Suprapubic skin (tissue), 4 donors: ENCODE measurements around the gene PTH2R.

Source experiments
- CTCF ChIP-seq, 2 donors: fragments of 200-600 bp in 1 of 2; fragments of 450-650 bp in 1 of 2; sonication (generic) in 1 of 2; IDR thresholded peaks; one replicate each; pipeline ENCODE4 v1.5.1; 2016 to 2019; ENCODE audit warnings: antibody characterized with exemption in 2 of 2, mild to moderate bottlenecking in 1 of 2, moderate library complexity in 1 of 2
- EP300 ChIP-seq: sonication (generic); formaldehyde crosslinking; IDR thresholded peaks from one replicate; pipeline ENCODE4 v1.6.1; 2017; ENCODE audit warnings: antibody characterized with exemption
- POLR2A ChIP-seq, 2 donors: fragments of 450-650 bp; IDR thresholded peaks; one replicate each; pipeline ENCODE4 v1.6.1; 2017; ENCODE audit warnings: antibody characterized with exemption in 2 of 2, mild to moderate bottlenecking in 2 of 2, moderate library complexity in 2 of 2
- POLR2AphosphoS5 ChIP-seq, 3 donors: sonication (generic); formaldehyde crosslinking; IDR thresholded peaks; one replicate each; pipeline ENCODE4 v1.6.1; 2017; ENCODE audit warnings: antibody characterized with exemption in 3 of 3

GRCh38 chr2:208490492-208490891 is 83.9 kb downstream of the PTH2R start:
- TF ChIP-seq POLR2A (IDR thresholded peaks at IDR 0.05): no peak
- TF ChIP-seq CTCF (IDR thresholded peaks at IDR 0.05): no peak
- no peak for TF ChIP-seq POLR2AphosphoS5 (IDR thresholded peaks at IDR 0.05)
- TF ChIP-seq EP300: no peak
